LNCaP clone FGC (cell line): ENCODE data around the gene ZSCAN21.

Experiments used
- DNase-seq: peaks from one replicate; pipeline ENCODE4 v3.0.0-alpha.2; 2011; ENCODE audit warnings: low read depth
- H3K4me3 ChIP-seq: 2 replicates; pipeline ENCODE4 v1.5.1; 2011; ENCODE audit warnings: mild to moderate bottlenecking, low read depth, low read length, control low read depth
- CTCF ChIP-seq: IDR thresholded peaks from 2 replicates; pipeline ENCODE4 v1.5.1; 2012; ENCODE audit warnings: mild to moderate bottlenecking; ENCODE audit not compliant: control insufficient read depth, insufficient read depth; ENCODE audit errors: extremely low read depth

The ZSCAN21 gene

GRCh38 chr7:100090527-100091410, 41.2 kb downstream of the ZSCAN21 start:
- no peak for DNase-seq
- no peak for TF ChIP-seq CTCF
- H3K4me3 ChIP-seq = no peak overlapping the region

GRCh38 chr7:100091411-100092181, 42.0 kb downstream of the ZSCAN21 start:
- H3K4me3 ChIP-seq = no peak overlapping the region
- no peak for DNase-seq

GRCh38 chr7:100093054-100093453, 43.5 kb downstream of the ZSCAN21 start:
- no peak for DNase-seq
- no peak overlapping the region for H3K4me3 ChIP-seq
- TF ChIP-seq CTCF = no peak

More at GRCh38 chr7:100091411-100092181, 42.0 kb downstream of the ZSCAN21 start:
- no peak for TF ChIP-seq CTCF

- no peak for TF ChIP-seq CTCF
- no peak overlapping the region for H3K4me3 ChIP-seq
- no peak for DNase-seq
Observed at GRCh38 chr7:100093498-100093897, 43.9 kb downstream of the ZSCAN21 start.

GRCh38 chr7:100093925-100094486, 44.4 kb downstream of the ZSCAN21 start:
- DNase-seq = no peak
- TF ChIP-seq CTCF = no peak
- no peak overlapping the region for H3K4me3 ChIP-seq

- no peak overlapping the region for H3K4me3 ChIP-seq
- no peak for DNase-seq
- no peak for TF ChIP-seq CTCF
Observed at GRCh38 chr7:100095289-100095688, 45.7 kb downstream of the ZSCAN21 start.
